Measurements from ENCODE around the gene EHMT2.
"Not testable (repeated sequence)": the region's sequence is repeated elsewhere in the genome, so short reads cannot be mapped to it uniquely, and the experiment has no call there.

The EHMT2 gene

DNA sequence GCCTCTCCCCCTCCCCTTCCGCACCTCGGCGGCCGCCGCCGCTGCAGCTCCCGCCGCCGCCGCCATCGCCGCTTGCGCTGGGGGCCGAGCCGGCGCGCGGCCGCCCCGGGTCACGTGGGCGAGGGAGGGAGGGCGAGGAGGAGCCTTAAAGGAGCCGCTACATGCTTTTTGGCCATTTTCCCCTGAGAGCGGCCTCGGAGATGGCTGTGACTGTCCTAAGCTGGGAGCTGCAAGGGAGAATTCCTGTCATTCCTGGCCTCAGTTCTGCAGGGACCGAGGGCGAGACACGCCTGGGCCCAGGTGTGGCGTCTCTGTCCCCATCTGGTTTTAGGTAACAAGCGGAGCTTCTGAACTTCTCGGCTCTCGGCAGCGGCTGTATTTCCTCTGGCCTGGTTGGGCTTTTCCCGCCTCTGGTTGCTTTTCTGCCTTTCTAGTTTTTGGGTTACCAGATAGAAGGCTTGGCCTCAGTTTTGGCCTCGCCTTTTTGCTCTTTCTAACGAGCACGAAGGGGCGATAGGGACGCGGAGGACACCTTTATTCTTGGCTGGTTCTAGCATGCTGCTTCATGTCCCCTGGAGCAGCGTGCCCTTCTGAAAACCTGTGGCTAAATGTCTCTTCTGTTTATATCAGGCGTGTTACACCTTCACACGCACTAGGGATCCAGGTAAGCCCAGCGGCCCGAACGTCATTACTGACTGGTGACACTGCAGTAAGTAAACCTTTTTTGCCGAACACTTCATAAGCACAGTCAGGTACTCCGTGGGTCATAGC is at the start of gene EHMT2:
TSS of gene EHMT2 (minus strand) at position 87 of the 771 bp plus-strand sequence. CDS start at position 66, 21 bp downstream.
- peak; percentile 74 for DNase-seq (ENCODE audit: low read depth)

DNA sequence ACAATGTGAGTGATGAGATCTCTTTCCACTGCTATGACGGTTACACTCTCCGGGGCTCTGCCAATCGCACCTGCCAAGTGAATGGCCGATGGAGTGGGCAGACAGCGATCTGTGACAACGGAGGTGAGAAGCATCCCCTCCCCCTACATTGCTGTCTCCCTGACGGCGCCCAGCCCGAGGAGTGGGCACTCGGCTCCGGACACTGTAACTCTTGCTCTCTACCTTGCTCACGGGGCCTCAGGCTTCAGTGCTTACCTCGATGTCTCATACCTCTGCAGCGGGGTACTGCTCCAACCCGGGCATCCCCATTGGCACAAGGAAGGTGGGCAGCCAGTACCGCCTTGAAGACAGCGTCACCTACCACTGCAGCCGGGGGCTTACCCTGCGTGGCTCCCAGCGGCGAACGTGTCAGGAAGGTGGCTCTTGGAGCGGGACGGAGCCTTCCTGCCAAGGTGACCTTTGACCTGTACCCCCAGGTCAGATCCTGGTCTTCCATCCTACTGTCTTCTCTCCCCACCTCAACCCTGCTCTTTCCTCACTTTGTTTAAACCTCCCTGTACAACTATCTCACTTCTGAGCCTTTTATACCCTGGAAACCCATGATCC is 49.7 kb upstream of the EHMT2 start:
- DNase-seq (ENCODE audit: low read depth) = no peak

DNA sequence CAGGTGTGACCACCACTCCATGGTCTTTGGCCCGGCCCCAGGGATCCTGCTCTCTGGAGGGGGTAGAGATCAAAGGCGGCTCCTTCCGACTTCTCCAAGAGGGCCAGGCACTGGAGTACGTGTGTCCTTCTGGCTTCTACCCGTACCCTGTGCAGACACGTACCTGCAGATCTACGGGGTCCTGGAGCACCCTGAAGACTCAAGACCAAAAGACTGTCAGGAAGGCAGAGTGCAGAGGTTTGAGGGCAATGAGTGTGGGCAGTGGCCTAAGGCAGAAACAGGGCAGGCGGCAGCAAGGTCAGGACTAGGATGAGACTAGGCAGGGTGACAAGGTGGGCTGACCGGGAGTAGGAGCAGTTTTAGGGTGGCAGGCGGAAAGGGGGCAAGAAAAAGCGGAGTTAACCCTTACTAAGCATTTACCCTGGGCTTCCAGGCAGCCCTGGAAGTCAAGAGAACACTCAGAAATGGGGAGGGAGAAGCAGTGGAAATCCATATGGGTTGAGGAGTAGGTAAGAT is 48.9 kb upstream of the EHMT2 start:
- no peak for DNase-seq (ENCODE audit: low read depth)

DNA sequence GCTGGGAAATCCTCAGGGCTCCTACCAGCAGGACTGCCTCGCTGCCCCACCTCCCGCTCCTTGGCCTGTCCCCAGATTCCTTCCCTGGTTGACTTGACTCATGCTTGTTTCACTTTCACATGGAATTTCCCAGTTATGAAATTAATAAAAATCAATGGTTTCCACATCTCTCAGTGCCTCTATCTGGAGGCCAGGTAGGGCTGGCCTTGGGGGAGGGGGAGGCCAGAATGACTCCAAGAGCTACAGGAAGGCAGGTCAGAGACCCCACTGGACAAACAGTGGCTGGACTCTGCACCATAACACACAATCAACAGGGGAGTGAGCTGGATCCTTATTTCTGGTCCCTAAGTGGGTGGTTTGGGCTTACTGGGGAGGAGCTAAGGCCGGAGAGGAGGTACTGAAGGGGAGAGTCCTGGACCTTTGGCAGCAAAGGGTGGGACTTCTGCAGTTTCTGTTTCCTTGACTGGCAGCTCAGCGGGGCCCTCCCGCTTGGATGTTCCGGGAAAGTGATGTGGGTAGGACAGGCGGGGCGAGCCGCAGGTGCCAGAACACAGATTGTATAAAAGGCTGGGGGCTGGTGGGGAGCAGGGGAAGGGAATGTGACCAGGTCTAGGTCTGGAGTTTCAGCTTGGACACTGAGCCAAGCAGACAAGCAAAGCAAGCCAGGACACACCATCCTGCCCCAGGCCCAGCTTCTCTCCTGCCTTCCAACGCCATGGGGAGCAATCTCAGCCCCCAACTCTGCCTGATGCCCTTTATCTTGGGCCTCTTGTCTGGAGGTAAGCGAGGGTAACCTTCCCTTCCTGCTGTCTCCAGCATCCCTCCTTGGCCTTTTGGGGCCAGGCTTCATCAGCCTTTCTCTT is 48.2 kb upstream of the EHMT2 start, which contains the start of gene CFB:
TSS of gene CFB (plus strand) at position 589 of the 863 bp plus-strand sequence. CDS start at position 716, 127 bp downstream.
- DNase-seq (ENCODE audit: low read depth) = no peak

DNA sequence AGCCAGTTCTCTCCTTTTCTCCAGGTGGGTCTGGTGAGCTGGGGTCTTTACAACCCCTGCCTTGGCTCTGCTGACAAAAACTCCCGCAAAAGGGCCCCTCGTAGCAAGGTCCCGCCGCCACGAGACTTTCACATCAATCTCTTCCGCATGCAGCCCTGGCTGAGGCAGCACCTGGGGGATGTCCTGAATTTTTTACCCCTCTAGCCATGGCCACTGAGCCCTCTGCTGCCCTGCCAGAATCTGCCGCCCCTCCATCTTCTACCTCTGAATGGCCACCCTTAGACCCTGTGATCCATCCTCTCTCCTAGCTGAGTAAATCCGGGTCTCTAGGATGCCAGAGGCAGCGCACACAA is 47.6 kb upstream of the EHMT2 start:
- DNase-seq (ENCODE audit: low read depth) = no peak

DNA sequence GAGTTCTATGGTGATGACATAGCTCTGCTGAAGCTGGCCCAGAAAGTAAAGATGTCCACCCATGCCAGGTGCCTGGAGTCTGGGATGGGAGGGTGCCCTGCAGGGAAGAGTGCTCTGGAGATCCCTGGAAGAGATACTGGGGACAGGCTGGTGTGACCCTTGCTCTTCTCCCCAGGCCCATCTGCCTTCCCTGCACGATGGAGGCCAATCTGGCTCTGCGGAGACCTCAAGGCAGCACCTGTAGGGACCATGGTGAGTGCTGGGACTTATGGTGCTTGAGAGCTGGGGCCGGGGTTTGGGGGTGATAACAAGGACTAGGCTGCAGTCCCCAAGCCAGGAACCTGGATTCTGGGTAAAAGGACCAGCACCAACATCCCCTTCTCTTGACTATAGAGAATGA is 46.2 kb upstream of the EHMT2 start:
- no peak for DNase-seq (ENCODE audit: low read depth)

DNA sequence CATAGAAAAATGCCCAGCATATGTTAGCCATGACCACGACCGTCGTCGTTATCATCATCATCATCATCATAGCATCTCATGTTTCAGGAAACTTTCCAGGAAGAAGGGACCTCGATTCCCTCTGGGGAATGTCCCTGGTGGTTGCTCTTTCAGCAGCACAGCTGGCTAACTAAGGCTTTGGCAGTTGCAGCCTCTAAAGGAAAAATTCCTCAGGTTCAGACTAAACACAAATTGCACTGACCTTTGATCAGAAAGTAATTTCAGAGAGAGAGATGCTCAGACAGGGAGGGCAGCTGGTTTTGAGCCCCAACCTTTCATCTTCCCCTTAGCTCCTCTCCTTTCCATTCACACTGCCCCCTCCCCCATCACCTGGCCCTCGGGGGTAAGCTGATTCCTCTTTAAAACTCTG is 42.8 kb upstream of the EHMT2 start:
- no peak for DNase-seq (ENCODE audit: low read depth)

DNA sequence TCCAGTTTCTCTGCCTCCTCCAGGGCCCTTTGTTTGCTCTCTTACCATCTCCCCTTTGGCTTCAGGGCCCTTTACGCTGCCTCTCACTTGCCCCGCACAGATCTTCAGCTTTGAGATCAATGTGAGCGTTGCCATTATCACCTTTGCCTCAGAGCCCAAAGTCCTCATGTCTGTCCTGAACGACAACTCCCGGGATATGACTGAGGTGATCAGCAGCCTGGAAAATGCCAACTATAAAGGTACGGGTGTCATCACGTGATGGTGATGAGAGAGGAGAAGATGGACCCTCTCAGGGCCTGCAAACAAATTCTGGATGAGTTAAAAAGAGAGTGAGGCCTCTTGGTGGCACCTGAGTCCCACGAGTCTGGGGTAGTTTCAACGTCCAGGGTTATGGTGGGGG is 38.3 kb upstream of the EHMT2 start:
- DNase-seq (ENCODE audit: low read depth) = no peak

DNA sequence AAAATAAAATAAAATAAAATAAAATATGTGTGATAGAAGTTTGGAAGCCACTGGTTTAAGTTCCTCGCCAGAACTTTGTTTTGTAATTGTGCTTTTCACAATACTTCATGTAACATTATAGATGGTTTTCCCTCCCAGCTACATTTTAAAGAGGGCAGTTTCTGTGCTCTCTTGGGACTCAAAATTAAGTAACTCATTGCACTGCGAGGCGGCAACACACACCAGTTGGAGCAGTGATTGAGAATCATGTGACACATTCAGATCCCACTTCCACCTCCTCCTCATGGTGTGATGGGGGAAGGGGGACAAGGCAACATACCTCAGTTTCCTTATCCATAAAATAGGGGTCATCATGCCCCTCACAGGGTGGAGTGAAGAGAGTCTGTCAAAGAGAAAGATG is 37.5 kb upstream of the EHMT2 start:
- DNase-seq (ENCODE audit: low read depth) = no peak

DNA sequence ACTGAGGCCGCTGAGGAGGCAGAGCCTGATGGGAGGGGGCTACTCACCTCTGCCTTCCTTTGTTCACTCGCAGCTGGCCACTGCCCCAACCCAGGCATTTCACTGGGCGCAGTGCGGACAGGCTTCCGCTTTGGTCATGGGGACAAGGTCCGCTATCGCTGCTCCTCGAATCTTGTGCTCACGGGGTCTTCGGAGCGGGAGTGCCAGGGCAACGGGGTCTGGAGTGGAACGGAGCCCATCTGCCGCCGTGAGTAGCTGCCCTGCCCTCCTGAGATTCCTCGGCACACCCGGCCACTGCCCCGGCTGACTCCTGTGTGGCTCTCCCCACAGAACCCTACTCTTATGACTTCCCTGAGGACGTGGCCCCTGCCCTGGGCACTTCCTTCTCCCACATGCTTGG is 36.0 kb upstream of the EHMT2 start:
- DNase-seq (ENCODE audit: low read depth) = no peak

DNA sequence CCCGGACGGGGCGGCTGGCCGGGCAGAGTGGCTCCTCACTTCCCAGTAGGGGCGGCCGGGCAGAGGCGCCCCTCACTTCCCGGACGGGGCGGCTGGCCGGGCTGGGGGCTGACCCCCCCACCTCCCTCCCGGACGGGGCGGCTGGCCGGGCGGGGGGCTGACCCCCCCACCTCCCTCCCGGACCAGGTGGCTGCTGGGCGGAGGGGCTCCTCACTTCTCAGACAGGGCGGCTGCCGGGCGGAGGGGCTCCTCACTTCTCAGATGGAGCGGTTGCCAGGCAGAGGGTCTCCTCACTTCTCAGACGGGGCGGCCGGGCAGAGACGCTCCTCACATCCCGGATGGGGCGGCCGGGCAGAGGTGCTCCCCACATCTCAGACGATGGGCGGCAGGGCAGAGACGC is 34.6 kb upstream of the EHMT2 start:
- DNase-seq (ENCODE audit: low read depth) = not testable (repeated sequence)

DNA sequence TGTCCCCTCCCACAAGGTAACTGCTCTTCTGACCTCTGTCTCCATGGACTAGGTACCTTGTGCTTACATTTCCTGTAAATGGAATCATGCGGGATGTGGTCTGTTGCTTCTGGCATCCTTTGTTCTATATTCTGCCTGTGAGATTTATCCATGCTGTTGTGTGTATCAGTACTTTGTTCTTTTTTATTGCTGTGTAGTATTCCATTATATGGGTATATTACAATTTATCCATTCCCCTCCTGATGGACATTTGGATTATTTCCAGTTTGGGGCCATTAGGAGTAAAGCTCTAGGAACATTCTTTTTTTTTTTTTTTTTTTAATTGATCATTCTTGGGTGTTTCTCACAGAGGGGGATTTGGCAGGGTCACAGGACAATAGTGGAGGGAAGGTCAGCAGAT is 33.5 kb upstream of the EHMT2 start:
- DNase-seq (ENCODE audit: low read depth) = no peak

DNA sequence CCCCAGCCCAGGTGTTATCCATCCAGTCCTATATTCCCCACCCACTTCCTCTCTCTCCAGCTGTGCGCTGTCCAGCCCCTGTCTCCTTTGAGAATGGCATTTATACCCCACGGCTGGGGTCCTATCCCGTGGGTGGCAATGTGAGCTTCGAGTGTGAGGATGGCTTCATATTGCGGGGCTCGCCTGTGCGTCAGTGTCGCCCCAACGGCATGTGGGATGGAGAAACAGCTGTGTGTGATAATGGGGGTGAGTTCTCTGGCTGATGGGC is 31.1 kb upstream of the EHMT2 start:
- no peak for DNase-seq (ENCODE audit: low read depth)

DNA sequence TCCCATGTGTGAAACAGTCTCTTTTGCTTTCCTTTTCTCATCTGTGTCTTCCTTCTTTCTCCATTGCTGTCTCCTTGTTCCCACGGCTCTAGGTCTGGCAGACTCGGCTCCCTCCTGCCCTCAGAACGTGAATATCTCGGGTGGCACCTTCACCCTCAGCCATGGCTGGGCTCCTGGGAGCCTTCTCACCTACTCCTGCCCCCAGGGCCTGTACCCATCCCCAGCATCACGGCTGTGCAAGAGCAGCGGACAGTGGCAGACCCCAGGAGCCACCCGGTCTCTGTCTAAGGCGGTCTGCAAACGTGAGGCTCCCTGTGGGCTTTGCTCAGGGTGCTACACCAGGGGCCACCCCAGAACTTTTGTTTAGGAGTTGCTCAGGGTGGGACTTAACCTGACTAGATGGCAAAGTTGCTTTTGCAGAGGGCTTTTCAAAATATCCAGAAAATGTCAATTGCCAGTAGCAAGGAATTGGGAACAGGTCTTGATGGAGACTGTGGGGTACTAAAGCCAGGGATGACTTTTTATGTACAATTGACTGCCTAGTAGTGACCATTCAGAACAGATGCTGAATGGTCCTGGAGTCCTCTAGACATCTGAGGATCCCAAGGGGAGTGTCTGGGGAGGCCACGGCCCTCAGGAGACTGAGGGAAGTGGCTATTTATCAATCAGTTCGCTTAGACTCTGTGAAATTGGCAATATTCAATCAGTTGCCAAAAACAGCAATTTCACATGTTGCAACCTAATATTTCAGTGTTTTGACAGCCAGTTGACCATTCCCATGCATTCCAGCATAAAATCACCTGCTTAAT is 30.6 kb upstream of the EHMT2 start:
- no peak for DNase-seq (ENCODE audit: low read depth)

DNA sequence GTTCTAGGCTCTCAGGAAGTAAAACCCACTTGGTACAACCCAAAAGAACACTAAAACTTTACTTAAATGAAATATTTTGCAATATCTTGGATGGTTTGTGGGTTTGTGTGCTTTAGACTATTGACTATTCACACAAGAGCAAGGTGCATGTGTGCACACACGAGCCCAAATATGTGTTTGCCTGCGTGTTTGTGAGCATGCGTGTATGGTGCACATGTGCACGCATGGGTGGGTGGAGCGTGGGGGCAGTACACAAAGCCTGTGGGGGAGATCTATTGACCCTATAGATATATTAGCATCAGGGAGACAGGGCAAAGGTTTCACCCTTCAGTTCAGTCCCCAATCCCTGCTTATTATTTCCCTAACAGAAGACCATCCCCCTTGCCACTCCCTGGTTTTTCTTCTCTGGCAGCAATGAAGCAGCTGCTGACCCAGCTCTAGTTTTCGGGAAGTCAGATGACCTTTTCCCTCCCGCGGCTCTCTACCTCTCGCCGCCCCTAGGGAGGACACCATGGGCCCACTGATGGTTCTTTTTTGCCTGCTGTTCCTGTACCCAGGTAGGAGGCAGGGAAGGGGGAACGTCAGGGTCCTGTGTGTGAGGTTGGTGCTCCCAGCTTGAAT is 29.9 kb upstream of the EHMT2 start, which contains the start of gene C2:
TSS of gene C2 (plus strand) at position 476 of the 621 bp plus-strand sequence. CDS start at position 512, 36 bp downstream.
- DNase-seq (ENCODE audit: low read depth) = no peak

DNA sequence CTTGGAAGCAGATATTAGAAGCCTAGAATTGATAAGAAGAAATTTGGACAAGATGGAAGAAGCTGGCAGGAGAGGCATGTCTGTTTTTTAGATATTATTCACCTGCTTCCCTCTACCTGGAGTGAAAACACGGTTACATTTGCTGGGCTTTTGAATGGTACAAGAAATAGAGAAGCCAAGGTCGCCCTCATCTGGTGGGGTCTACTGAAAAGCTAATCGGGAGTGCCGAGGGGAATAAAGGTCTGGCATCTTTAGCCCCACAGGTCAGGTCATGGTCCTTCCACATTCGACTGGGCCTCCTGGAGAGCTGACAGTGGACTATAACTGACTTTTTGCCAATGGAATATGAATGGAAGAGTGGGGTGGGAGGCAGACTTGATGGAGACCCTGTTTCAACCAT is 25.4 kb upstream of the EHMT2 start:
- DNase-seq (ENCODE audit: low read depth) = no peak

DNA sequence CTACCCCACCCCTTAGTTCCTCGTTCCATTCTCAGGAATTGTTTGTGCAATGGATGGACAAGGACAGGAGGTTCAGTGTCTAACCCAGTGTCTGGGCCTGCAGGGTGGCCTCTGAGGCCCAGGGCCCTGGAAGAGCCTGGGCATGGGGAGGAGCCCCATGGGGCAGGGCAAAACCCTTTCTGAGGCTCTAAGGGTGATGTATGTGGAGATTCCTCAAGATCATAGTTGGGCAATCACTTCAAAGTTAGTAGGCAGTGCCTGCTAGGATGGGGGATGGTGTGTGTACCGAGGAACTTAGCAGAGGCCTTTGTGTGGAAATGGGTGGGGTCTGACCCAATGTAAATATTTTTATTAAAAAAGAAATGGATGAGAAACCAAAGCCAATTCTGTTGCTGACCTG is 23.3 kb upstream of the EHMT2 start:
- DNase-seq (ENCODE audit: low read depth) = no peak

DNA sequence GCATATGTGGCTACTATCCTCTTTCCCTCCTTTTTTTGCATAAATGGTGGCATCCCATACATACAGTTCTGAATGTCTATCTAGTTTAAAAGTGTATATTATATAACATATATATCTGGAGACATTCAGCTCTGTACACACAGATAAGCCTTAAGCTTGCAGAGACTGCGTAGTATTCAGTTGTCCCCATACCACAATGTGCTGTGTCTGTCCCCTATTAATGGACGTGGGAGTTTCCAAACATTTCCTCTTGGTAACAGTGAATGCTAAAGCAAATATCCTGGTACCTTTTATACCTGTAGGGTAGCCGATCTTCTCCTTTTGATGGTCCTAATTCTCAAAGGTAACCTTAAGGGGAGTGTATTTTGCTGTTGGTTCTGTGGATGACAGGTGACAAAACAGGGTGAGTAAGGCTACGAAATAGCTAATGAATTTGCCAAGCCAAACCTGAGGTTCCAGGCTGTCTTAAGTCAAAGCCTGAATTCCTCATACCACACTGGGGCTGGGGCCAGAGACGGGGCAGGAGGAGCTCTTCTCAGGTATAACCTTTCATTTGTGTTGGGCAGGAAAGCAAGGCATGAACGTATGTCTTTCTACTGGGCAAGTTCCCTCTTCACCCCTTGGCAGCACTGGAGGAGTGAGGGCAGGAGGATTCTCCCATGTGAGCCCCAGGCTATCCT is 22.3 kb upstream of the EHMT2 start:
- no peak for DNase-seq (ENCODE audit: low read depth)

DNA sequence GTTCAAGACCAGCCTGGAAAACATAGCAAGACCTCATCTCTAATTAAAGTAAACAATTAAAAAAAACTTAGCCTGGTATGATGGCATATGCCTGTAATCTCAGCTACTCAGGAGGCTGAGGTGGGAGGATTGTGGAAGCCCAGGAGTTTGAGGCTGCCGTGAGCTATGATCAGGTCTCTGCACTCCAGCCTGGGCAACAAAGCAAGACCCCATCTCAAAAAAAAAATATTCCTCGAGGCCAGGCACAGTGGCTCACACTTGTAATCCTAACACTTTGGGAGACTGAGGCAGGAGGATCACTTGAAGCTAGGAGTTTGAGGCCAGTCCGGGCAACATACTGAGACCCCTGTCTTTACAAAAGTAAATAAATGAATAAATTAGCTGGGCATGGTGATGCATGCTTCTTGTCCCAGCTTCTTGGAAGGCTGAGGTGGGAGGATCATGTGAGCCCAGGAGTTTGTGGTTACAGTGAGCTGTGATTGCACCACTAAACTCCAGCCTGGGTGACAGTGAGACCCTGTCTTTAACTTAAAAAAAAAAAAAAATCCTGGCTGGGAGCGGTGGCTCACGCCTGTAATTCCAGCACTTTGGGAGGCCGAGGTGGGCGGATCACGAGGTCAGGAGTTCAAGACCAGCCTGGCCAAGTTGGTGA is 20.7 kb upstream of the EHMT2 start:
- no peak for DNase-seq (ENCODE audit: low read depth)

DNA sequence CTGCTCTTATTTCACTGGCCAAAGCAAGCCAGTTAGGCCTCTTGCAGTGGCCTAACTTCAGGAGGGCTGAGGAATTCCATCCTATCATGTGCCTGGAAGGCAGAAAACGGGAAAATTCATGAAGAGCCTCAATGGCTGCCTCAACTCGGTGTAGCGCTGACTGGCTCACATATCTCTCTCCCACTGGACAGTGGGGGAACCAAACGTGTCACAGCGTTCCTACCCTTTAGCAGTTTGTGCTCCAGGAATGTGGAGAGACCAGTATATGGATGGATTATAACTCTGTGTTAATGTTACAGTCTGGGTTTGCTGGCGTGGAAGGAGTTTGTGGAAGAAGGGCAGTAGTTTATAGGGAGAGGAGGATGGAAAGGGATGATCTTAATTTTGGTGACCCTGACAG is 18.3 kb upstream of the EHMT2 start:
- DNase-seq (ENCODE audit: low read depth) = no peak
